ENCODE measurements around the gene MGRN1.

GRCh38 chr16:4734063-4734729 lies 109.6 kb downstream of the MGRN1 start, which contains the start of the genes ANKS3 and DNAAF8:
- TF ChIP-seq POLR2A (IDR thresholded peaks at IDR 0.05; ENCODE audit: low read depth) (no peak), CTCF (IDR thresholded peaks at IDR 0.05) (peak in 1 of 3 experiments; percentile 11), EP300 (IDR thresholded peaks at IDR 0.05) (no peak)

Measured in esophagus muscularis mucosa (tissue), 4 donors.